ENCODE measurements around the gene GMPPA.

DNA sequence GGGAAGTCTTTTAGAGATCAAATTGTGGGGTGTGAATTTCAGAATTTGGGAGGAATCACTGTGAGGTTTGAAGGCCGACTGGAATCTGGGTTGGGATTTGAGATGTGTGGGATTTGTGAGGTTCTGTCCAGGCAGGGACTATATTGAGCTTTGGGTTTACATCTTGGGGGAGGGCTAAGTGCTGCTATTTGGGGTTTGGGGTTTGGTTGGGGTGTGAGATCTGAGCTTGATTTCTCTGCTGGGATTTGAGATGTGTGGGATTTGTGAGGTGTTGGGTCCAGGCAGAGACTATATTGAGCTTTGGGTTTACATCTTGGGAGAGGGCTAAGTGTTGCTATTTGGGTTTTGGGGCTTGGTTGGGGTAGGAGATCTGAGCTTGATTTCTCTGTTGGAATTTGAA is 864 bp downstream of the GMPPA start:
- TF ChIP-seq YY1 (IDR thresholded peaks at IDR 0.05; ENCODE audit: insufficient read depth, insufficient read length) (no peak), SUZ12 (IDR thresholded peaks at IDR 0.05; ENCODE audit: extremely low read depth, insufficient read depth, insufficient read length) (no peak), ZNF274 (IDR thresholded peaks at IDR 0.05; ENCODE audit: low read depth, low read length) (no peak)
